Motor neuron (in vitro differentiated cells): ENCODE measurements around the gene RAB39B. TPM values are rescaled to one million over a fixed set of nuclear protein-coding genes. Genes with fewer than 3 reads are reported as not detected.
"Not testable (repeated sequence)": the region's sequence is repeated elsewhere in the genome, so short reads cannot be mapped to it uniquely, and the experiment has no call there.

Experiments
- ATAC-seq, 8 experiments: fragments of 200-7000 bp; cut with Tn5 transposase; replicated peaks in 6 of 8; 2 replicates each; pipeline ENCODE4 v1.8.0; 2021; ENCODE audit warnings: mild to moderate bottlenecking in 8 of 8, moderate library complexity in 8 of 8
- H3K27ac ChIP-seq, 2 donors: fragments of 250-450 bp; sonication (Bioruptor Pico); 2 replicates each; pipeline ENCODE4 v1.9.0; 2021; ENCODE audit warnings: antibody characterized with exemption in 2 of 2, mild to moderate bottlenecking in 2 of 2, moderate library complexity in 1 of 2
- H3K4me1 ChIP-seq, 2 donors: fragments of 250-450 bp; sonication (Bioruptor Pico); replicated peaks in 1 of 2; 2 replicates each; pipeline ENCODE4 v1.6.1; 2021; ENCODE audit warnings: antibody characterized with exemption in 2 of 2, mild to moderate bottlenecking in 2 of 2, moderate library complexity in 1 of 2
- H3K4me3 ChIP-seq, 5 donors: fragments of 250-450 bp; sonication (Bioruptor Pico); 2 replicates each; pipeline ENCODE4 v1.9.0; 2021; ENCODE audit warnings: antibody characterized with exemption in 5 of 5, mild to moderate bottlenecking in 5 of 5, moderate library complexity in 4 of 5
- WGBS, 10 experiments: fragments of 450-650 bp; shearing (Covaris generic); methylation state at CpG; one replicate each; pipeline ENCODE4 v1.0.0; 2022; 5-methylcytosine and 5-hydroxymethylcytosine counted together
- in situ Hi-C, 9 experiments: fragments of 400-800 bp; cut with MboI; loops; one replicate each; pipeline ENCODE4 v1.15.0; 2021; ENCODE audit warnings: low sequenced_read_pairs in 9 of 9, low pct_unique_long_range_greater_than_20kb in 2 of 9; ENCODE audit not compliant: unreplicated experiment in 9 of 9
- total RNA-seq, 8 experiments: library from RNA; unstranded; fragments of 300-600 nt; gene quantifications; 2 replicates each; pipeline versions ENCODE4 v1.2.3 to v1.2.4, GENCODE V29; 2022

The RAB39B gene
- total RNA-seq, 8 experiments from 2014 or later: 0.10 to 25.6 (median 17.7) TPM

GRCh38 chrX:155237719-155238118, 26.6 kb downstream of the RAB39B start:
- no peak for ATAC-seq
- Histone ChIP-seq H3K4me1 (no peaks in the 10 kb centered on the region), H3K27ac (no peak overlapping the region), H3K4me3 (no peak overlapping the region)
- WGBS, 10 experiments: 57 to 85% (median 80%) methylated on average over 1 to 5 of the region's 5 CpGs; no CpG with 5 or more reads in 7 of the 10 experiments
- in situ Hi-C loops: no loop called here

GRCh38 chrX:155235891-155236290, 28.4 kb downstream of the RAB39B start:
- ATAC-seq: no peak
- in situ Hi-C loops: no loop called here
- Histone ChIP-seq H3K4me3 (no peak overlapping the region), H3K4me1 (no peaks in the 10 kb centered on the region), H3K27ac (no peak overlapping the region)

DNA sequence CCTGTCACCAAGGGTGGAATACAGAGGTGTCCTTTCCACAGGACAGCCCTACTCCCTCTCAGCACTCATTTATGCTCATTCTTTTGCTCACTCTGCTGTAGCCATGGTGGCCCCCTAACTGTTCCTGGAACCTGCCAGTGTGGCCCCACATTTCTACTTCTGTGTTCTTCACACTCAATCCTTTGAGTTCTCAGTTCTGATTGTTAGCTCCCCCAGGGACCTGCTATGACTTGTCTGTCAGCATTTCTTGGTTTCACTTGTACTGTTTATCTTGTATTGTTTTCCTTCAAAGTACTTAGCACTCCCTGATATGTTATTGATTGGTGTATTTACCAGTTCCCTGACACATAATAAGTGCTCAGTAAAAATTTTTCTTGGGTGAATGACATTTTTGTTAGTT, 33.1 kb downstream of the RAB39B start:
- Histone ChIP-seq H3K27ac (no peak overlapping the region), H3K4me1 (no peaks in the 10 kb centered on the region), H3K4me3 (no peak overlapping the region)
- in situ Hi-C loops: no loop called here
- ATAC-seq: no peak

GRCh38 chrX:155225774-155226173, 38.5 kb downstream of the RAB39B start:
- Histone ChIP-seq H3K27ac (no peak overlapping the region), H3K4me1 (no peaks in the 10 kb centered on the region), H3K4me3 (no peak overlapping the region)
- WGBS, 10 experiments: 37 to 100% (median 71%) methylated on average over 1 to 3 of the region's 3 CpGs; no CpG with 5 or more reads in 3 of the 10 experiments
- in situ Hi-C loops: no loop called here
- no peak for ATAC-seq

GRCh38 chrX:155223746-155224145, 40.5 kb downstream of the RAB39B start:
- in situ Hi-C loops, ATAC-seq, H3K4me3 ChIP-seq, H3K27ac ChIP-seq, H3K4me1 ChIP-seq: not testable (repeated sequence)
- no CpG with 5 or more reads among the region's 30 CpGs for WGBS, 10 experiments

- no peaks in the 10 kb centered on the region for H3K4me1 ChIP-seq
- no peak overlapping the region for H3K27ac ChIP-seq
- in situ Hi-C loops: no loop called here
- no peak overlapping the region for H3K4me3 ChIP-seq
- WGBS, 10 experiments: 69 to 85% methylated on average over 2 to 4 of the region's 4 CpGs; no CpG with 5 or more reads in 8 of the 10 experiments
- no peak for ATAC-seq
Observed at GRCh38 chrX:155221351-155221750, 42.9 kb downstream of the RAB39B start.

DNA sequence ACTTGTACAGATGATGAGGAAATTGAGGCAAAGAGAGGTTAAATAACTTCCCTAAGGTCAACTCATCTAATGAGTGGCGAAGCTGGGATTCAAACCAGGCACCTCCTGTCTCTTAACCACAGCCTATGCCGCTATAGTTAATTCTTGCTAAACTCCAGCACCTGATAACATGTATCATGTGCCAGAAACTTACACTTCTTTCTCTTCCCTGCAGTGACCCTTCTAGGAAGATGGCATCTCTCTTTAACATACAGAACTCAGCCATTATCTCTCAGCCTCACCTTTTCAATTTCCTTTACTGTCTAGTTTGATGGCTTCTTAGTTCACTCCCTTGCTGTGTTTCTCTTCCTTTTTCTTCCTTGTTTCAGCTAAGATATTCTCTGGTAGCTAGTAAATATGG, 45.5 kb downstream of the RAB39B start:
- Histone ChIP-seq H3K27ac (no peak overlapping the region), H3K4me1 (peaks cover 4% of the 10 kb centered on the region in 2 donors), H3K4me3 (no peak overlapping the region)
- whole genome bisulfite sequencing, 10 experiments: 33 to 100% (median 83%) methylated on average over 1 to 2 of the region's 2 CpGs; no CpG with 5 or more reads in 5 of the 10 experiments
- no peak for ATAC-seq
- in situ Hi-C loops: no loop called here

DNA sequence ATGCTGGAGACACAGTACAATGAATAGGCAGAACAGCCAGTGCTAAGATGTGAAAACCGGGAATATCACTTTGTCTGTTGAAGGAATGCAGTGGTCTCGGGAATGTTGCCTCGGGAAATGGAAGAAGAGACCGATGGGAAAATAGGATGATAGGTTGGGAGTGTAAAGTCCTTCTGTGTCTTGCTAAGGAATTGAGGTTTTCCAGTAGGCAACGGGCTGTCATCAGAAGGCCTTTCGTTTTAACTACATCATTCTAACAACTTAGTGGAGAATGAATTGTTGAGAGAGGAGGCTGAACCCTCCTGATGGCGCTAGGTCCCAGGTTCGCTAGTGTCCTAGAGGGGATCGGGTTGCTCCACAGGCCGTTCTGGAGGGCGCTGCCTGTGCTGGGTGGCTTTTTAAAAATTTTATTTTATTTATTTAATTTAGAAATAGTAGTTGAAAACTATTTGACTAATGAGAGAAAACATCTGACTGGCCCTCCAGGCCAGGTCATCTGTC, 47.3 kb downstream of the RAB39B start:
- Histone ChIP-seq H3K27ac (peak overlapping the region; percentile 98 to 99), H3K4me3 (peak overlapping the region; percentile 55 to 100 (median 89)), H3K4me1 (peaks cover 4% of the 10 kb centered on the region in 2 donors)
- ATAC-seq: peak in 6 of 8 experiments; percentile 2 to 23 (median 13)
- WGBS, 10 experiments: 0 to 21% (median 11%) methylated on average over 2 to 11 of the region's 11 CpGs; no CpG with 5 or more reads in 5 of the 10 experiments
- in situ Hi-C loops: no loop called here

DNA sequence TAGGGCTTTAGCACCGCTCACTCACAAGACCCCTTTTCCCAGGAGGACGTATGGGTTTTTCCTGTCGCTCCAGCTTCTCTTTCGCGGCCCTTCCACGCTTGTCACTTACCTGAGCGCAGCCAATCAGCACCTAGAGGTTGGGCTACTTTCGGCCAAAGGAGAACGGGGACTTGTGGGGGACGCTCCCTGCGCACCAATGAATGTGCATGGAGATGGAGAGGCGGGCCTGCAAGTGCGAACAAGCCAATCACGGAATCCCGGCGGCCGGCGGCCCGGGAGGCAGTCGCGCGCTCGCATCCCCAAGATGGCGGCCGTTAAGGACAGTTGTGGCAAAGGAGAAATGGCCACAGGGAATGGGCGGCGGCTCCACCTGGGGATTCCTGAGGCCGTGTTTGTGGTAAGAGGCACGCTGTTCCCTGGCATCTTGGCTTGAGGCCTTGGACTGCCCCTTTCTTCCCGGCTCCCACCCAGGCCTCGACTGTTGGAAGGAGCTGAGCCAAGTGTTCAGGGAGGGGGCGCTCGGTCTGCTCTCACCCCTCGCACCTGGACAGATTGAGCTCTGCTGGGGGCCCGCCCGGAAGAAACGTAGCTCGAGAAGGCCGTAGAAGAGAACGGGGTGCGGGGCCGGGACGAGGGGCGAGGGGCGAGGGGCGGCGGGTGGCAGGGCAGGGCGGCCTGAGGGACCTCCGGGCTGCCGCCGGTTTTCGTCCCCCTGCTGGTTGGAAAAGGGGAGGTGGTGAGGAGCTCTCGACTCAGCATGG, 47.9 kb downstream of the RAB39B start, which contains the start of gene VBP1:
VBP1 (plus strand) TSS at position 282 of the 761 bp plus-strand sequence; CDS start at position 305, 23 bp downstream.
- in situ Hi-C loops: no loop called here
- peak; percentile 95 to 98 (median 98) for ATAC-seq
- Histone ChIP-seq H3K4me3 (peak within 1 kb of the TSS; percentile 55 to 100 (median 89)), H3K4me1 (peaks cover 4% of the 10 kb centered on the region in 2 donors), H3K27ac (peak within 1 kb of the TSS; percentile 98 to 99)
- WGBS, 10 experiments: 0 to 55% methylated on average over 1 to 6 of the region's 53 CpGs; no CpG with 5 or more reads in 8 of the 10 experiments

DNA sequence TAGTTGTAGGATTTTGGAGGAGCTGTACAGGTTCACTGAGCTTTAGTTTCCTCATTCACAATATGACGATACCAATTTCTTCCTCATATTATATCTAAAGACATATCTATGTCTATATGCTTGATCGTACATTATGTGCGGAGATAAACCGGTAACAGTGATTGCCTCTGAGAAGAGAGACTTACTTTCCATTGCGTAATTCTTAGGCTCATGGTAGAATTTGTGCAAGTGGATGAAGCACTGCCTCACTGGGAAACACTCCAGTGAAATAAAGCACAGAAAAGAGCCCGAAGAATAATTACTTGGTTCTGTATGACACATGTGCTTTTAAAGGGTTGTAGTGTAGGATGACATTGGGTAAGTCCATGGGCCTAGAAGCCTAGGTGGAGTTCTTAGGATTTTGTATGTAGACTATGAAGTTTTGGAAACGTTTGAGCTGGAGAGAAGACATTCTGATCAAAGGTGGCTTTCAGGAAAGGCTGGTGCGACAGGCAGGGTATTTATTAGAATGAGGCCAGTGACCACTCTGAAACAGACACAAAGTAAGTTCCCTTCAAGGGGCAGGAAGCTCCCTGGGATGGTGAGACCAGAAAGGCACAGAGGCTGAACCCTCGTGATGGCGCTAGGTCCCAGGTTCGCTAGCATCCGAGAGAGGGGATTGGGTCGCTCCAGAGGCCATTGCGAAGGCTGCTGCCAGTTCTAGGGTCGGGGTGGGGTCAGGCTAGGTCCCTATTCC, 48.7 kb downstream of the RAB39B start:
- Histone ChIP-seq H3K4me1 (peaks cover 4% of the 10 kb centered on the region in 2 donors), H3K27ac (peak overlapping the region; percentile 89 to 91), H3K4me3 (peak overlapping the region; percentile 43 to 100 (median 89))
- 0 to 94% (median 30%) methylated on average over 1 to 8 of the region's 15 CpGs; no CpG with 5 or more reads in 5 of the 10 experiments for WGBS, 10 experiments
- ATAC-seq: peak in 5 of 8 experiments; percentile 26 to 43 (median 39)
- in situ Hi-C loops: no loop called here

DNA sequence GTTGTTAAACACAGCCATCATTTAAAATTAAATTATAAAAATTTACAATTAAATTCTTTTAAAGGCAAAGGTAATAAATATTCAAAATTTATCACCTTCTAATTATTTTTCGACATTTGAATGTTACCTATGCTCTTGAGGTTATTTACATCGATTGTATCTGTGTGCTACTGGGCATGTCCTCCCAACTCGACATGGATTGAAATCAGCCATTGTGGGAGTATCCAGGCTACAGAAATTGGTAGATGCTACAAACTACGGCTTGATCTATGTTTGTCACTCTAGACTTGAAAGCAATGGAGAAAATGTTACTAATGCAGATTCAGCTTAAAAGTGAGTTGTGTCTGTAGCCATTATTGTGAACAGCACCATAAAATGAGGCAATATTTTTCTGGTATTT, 50.6 kb downstream of the RAB39B start:
- no peak overlapping the region for H3K27ac ChIP-seq
- WGBS, 10 experiments: 37 to 100% (median 70%) methylated on average over 1 to 4 of the region's 4 CpGs; no CpG with 5 or more reads in 4 of the 10 experiments
- H3K4me1 ChIP-seq: peaks cover 4% of the 10 kb centered on the region in 2 donors
- in situ Hi-C loops: no loop called here
- ATAC-seq: no peak
- no peak overlapping the region for H3K4me3 ChIP-seq

GRCh38 chrX:155211208-155211607, 53.1 kb downstream of the RAB39B start:
- WGBS, 10 experiments: 20 to 68% (median 34%) methylated on average over 1 to 2 of the region's 3 CpGs; no CpG with 5 or more reads in 6 of the 10 experiments
- Histone ChIP-seq H3K27ac (no peak overlapping the region), H3K4me1 (peaks cover 4% of the 10 kb centered on the region in 2 donors), H3K4me3 (no peak overlapping the region)
- no peak for ATAC-seq
- in situ Hi-C loops: no loop called here
